ENCODE data around the gene AK5.

Gene AK5

GRCh38 chr1:77608893-77609292 lies 327.1 kb downstream of the AK5 start:
- no peak for DNase-seq

Measured in fibroblast of upper back skin (primary cell).